GM19397 (cell line): ENCODE measurements around the gene LCN12.

ENCODE experiments used
- ATAC-seq: cut with Tn5 transposase; IDR thresholded peaks from one replicate; pipeline ENCODE4 v1.9.1; 2021; ENCODE audit warnings: mild to moderate bottlenecking, moderate library complexity; ENCODE audit not compliant: unreplicated experiment

Gene LCN12

GRCh38 chr9:136956604-136957003, 4.5 kb downstream of the LCN12 start:
- ATAC-seq = no peak

- ATAC-seq = no peak
These were observed 5.4 kb downstream of the LCN12 start for GRCh38 chr9:136957461-136957860.

- no peak for ATAC-seq
These were observed 5.8 kb downstream of the LCN12 start for GRCh38 chr9:136957901-136958300.

GRCh38 chr9:136958473-136958872, 6.4 kb downstream of the LCN12 start:
- no peak for ATAC-seq

- ATAC-seq = no peak
These were observed 7.1 kb downstream of the LCN12 start for GRCh38 chr9:136958898-136959850.

- ATAC-seq = no peak
These were observed 8.3 kb downstream of the LCN12 start for GRCh38 chr9:136960212-136960937.

GRCh38 chr9:136960938-136961275, 8.8 kb downstream of the LCN12 start:
- ATAC-seq = no peak

- no peak for ATAC-seq
These were observed 9.4 kb downstream of the LCN12 start for GRCh38 chr9:136961279-136962065.

GRCh38 chr9:136962163-136962562, 10.1 kb downstream of the LCN12 start:
- ATAC-seq = no peak

GRCh38 chr9:136962701-136963248, 10.7 kb downstream of the LCN12 start:
- ATAC-seq = no peak

GRCh38 chr9:136963341-136963740, 11.3 kb downstream of the LCN12 start:
- no peak for ATAC-seq

- no peak for ATAC-seq
These were observed 11.7 kb downstream of the LCN12 start for GRCh38 chr9:136963751-136964150.

GRCh38 chr9:136964171-136964689, 12.2 kb downstream of the LCN12 start:
- ATAC-seq = no peak

- no peak for ATAC-seq
These were observed 12.9 kb downstream of the LCN12 start for GRCh38 chr9:136964833-136965422.

GRCh38 chr9:136965771-136966484, 13.9 kb downstream of the LCN12 start:
- no peak for ATAC-seq

GRCh38 chr9:136968333-136969127, 16.5 kb downstream of the LCN12 start:
- ATAC-seq = no peak

GRCh38 chr9:136969150-136969549, 17.1 kb downstream of the LCN12 start:
- no peak for ATAC-seq

GRCh38 chr9:136969774-136970173, 17.7 kb downstream of the LCN12 start:
- no peak for ATAC-seq

- no peak for ATAC-seq
These were observed 18.3 kb downstream of the LCN12 start for GRCh38 chr9:136970361-136970760.
